ENCODE measurements around the gene STX1B. TPM values are rescaled to one million over a fixed set of nuclear protein-coding genes. Genes with fewer than 3 reads are reported as not detected.
A peak's percentile ranks its signal among the peaks of the same experiment; 100 is the strongest.

STX1B gene
- total RNA-seq, 1 experiment from 2014 or later = 3.9 TPM

DNA sequence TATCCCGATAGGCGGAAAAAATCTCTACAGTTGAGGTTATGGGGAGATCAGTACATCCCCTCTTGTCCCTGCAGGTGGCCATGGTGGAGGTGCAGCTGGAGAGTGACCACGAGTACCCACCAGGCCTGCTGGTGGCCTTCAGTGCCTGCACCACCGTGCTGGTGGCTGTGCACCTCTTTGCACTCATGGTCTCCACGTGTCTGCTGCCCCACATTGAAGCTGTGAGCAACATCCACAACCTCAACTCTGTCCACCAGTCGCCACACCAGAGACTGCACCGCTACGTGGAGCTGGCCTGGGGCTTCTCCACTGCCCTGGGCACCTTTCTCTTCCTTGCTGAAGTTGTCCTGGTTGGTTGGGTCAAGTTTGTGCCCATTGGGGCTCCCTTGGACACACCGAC, 57.3 kb downstream of the STX1B start:
- no peak for TF ChIP-seq CTCF (conservative IDR thresholded peaks at IDR 0.05)
- TF ChIP-seq EZH2 (IDR thresholded peaks at IDR 0.05; ENCODE audit: low read depth) = no peak
- Histone ChIP-seq H2AFZ (no peak overlapping the region), H3K36me3 (ENCODE audit: low read depth) (no peaks in the 10 kb centered on the region), H3K4me2 (no peak overlapping the region), H4K20me1 (ENCODE audit: insufficient read depth) (no peaks in the 10 kb centered on the region; the same call in 1 of the 2 replicates), H3K27me3 (ENCODE audit: insufficient read depth, low read depth) (no peaks in the 10 kb centered on the region), H3K27ac (no peak overlapping the region), H3K79me2 (ENCODE audit: low read depth) (no peaks in the 10 kb centered on the region), H3F3A (ENCODE audit: insufficient read depth, low read depth) (peaks cover 51% of the 10 kb centered on the region; the same call in 1 of the 2 replicates), H3K9me2 (ENCODE audit: insufficient read depth) (no peaks in the 10 kb centered on the region), H3K9me3 (ENCODE audit: insufficient read depth, low read depth) (no peaks in the 10 kb centered on the region), H3K4me1 (replicated peaks; ENCODE audit: insufficient read depth) (peaks cover 15% of the 10 kb centered on the region), H3K4me3 (no peak overlapping the region)
- intact Hi-C loops (cut with micrococcal nuclease; ENCODE audit: unreplicated experiment) = loop anchor here (10.0 kb wide), 2 partner anchors 502 to 912 kb away; partner anchors contain the start of gene ARMC5
- ChIA-PET POLR2A (ENCODE audit: unreplicated experiment) (no interaction called here), CTCF (interaction anchor here (0.6 kb wide), 2 partner anchors 189 to 477 kb away, joined by 3 read pairs; no protein-coding TSS in a partner anchor)
- peak in 1 of 2 experiments; percentile 30 for DNase-seq
- no TSS peak for BruUV-seq (replicated peaks)

DNA sequence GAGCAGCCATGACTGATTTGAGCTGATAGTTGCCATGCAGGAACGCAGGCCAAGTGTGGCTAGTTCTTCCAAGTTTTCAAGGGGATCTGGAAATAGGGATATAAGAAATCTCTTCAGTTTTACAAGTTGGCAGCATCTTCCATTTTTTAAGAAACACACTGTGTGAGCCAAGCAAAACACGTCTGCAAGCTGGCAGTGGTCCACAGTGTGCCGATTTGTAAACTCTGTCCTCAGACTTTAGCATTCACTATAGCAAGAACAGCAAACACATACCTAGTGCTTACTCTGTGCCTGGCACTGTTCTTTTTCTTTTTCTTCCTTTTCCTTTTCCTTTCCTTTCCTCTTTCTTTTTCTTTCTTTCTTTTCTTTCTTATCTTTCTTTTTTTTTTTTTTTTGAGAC, 58.7 kb downstream of the STX1B start:
- peak in 1 of 2 experiments; percentile 28 for DNase-seq
- Histone ChIP-seq H3K36me3 (ENCODE audit: low read depth) (no peaks in the 10 kb centered on the region), H3K9me2 (ENCODE audit: insufficient read depth) (no peaks in the 10 kb centered on the region), H3K4me1 (replicated peaks; ENCODE audit: insufficient read depth) (peaks cover 15% of the 10 kb centered on the region), H3K9me3 (ENCODE audit: insufficient read depth, low read depth) (no peaks in the 10 kb centered on the region), H2AFZ (no peak overlapping the region), H3K27me3 (ENCODE audit: insufficient read depth, low read depth) (no peaks in the 10 kb centered on the region), H3K4me3 (no peak overlapping the region), H3K27ac (no peak overlapping the region), H4K20me1 (ENCODE audit: insufficient read depth) (peaks cover 4% of the 10 kb centered on the region; the same call in 1 of the 2 replicates), H3K79me2 (ENCODE audit: low read depth) (no peaks in the 10 kb centered on the region), H3F3A (ENCODE audit: insufficient read depth, low read depth) (peaks cover 44% of the 10 kb centered on the region; the same call in 1 of the 2 replicates), H3K4me2 (no peak overlapping the region)
- no TSS peak for BruUV-seq (replicated peaks)
- CTCF ChIA-PET = no interaction called here
- intact Hi-C loops (cut with micrococcal nuclease; ENCODE audit: unreplicated experiment) = loop anchor here (10.0 kb wide), 2 partner anchors 503 to 913 kb away; partner anchors contain the start of gene ARMC5
- TF ChIP-seq EZH2 (IDR thresholded peaks at IDR 0.05; ENCODE audit: low read depth) = no peak
- no peak for TF ChIP-seq CTCF (conservative IDR thresholded peaks at IDR 0.05)
- POLR2A ChIA-PET (ENCODE audit: unreplicated experiment) = interaction anchor here (0.6 kb wide), 2 partner anchors 10 to 95 kb away, joined by 3 read pairs; no protein-coding TSS in a partner anchor

DNA sequence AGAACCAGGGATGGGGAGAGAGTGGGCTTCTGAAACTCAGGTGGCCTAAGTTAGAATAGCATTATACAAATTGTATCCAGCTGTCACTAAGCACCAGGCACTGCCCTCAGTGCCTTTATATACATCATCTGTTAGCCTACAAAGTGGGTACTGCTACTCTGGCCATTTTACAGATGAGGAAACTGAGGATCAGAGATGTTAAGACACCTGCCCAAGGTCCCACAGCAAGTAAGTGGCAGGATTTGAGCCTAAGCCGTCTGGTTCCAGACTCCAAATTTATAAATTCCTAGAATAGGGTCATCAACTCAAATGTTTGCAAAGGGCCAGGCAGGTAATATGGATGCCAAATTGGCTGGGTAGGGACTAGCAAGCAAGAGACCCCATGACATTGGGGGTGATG, 59.2 kb downstream of the STX1B start:
- CTCF ChIA-PET = no interaction called here
- intact Hi-C loops (cut with micrococcal nuclease; ENCODE audit: unreplicated experiment) = loop anchor here (10.0 kb wide), 2 partner anchors 504 to 914 kb away; partner anchors contain the start of gene ARMC5
- BruUV-seq (replicated peaks) = no TSS peak
- H4K20me1 ChIP-seq (ENCODE audit: insufficient read depth) = peaks cover 4% of the 10 kb centered on the region; the same call in 1 of the 2 replicates
- no peak for DNase-seq
- no peak for TF ChIP-seq EZH2 (IDR thresholded peaks at IDR 0.05; ENCODE audit: low read depth)
- peaks cover 42% of the 10 kb centered on the region; the same call in 1 of the 2 replicates for H3F3A ChIP-seq (ENCODE audit: insufficient read depth, low read depth)
- H3K9me2 ChIP-seq (ENCODE audit: insufficient read depth) = no peaks in the 10 kb centered on the region
- no peaks in the 10 kb centered on the region for H3K9me3 ChIP-seq (ENCODE audit: insufficient read depth, low read depth)
- no peak overlapping the region for H2AFZ ChIP-seq
- no peak overlapping the region for H3K27ac ChIP-seq
- no peaks in the 10 kb centered on the region for H3K27me3 ChIP-seq (ENCODE audit: insufficient read depth, low read depth)
- no peak overlapping the region for H3K4me3 ChIP-seq
- H3K4me2 ChIP-seq = 0 out of 2 replicates have a peak overlapping the region, but pooled peaks have one; percentile 91
- H3K4me1 ChIP-seq (replicated peaks; ENCODE audit: insufficient read depth) = peaks cover 15% of the 10 kb centered on the region
- H3K79me2 ChIP-seq (ENCODE audit: low read depth) = no peaks in the 10 kb centered on the region
- no peaks in the 10 kb centered on the region for H3K36me3 ChIP-seq (ENCODE audit: low read depth)
- POLR2A ChIA-PET (ENCODE audit: unreplicated experiment) = interaction anchor here (0.6 kb wide), 1 partner anchor 10 kb away, joined by 3 read pairs; no protein-coding TSS in a partner anchor
